A673 (cell line): ENCODE results near the gene DOCK10. TPM values are rescaled to one million over a fixed set of nuclear protein-coding genes. Genes with fewer than 3 reads are reported as not detected.

Source experiments
- BruUV-seq: library from RNA; stranded (reverse); fragments of 400-500 nt; replicated peaks from 2 replicates; lab custom pipeline; 2021; lab: Mats Ljungman, UMichigan
- CTCF ChIA-PET: fragments of 300-600 bp; sonication (Branson Sonifier 250); formaldehyde crosslinking; loops from one replicate; lab custom pipeline; 2022; ENCODE audit warnings: antibody characterized with exemption; lab: Charles Lee
- POLR2A ChIA-PET: fragments of 300-600 bp; sonication (Branson Sonifier 250); formaldehyde crosslinking; loops from one replicate; lab custom pipeline; 2022; ENCODE audit warnings: antibody characterized with exemption; ENCODE audit not compliant: low non-redundant PET; lab: Charles Lee
- DNase-seq: peaks from one replicate; pipeline ENCODE4 v3.0.0-alpha.2; 2015; ENCODE audit warnings: low spot score
- H3K27ac ChIP-seq: fragments of 200-600 bp; sonication (generic); 2 replicates; pipeline ENCODE4 v1.5.1; 2016; ENCODE audit warnings: mixed run types, low read depth, mild to moderate bottlenecking, mixed read lengths, antibody characterized with exemption, low read length; ENCODE audit not compliant: poor library complexity, severe bottlenecking
- H3K27me3 ChIP-seq: fragments of 200-600 bp; sonication (generic); replicated peaks from 2 replicates; pipeline ENCODE4 v1.6.1; 2017; ENCODE audit warnings: mixed run types, low read depth, mild to moderate bottlenecking, mixed read lengths, antibody characterized with exemption, low read length; ENCODE audit not compliant: insufficient read depth, poor library complexity
- H3K36me3 ChIP-seq: fragments of 200-600 bp; sonication (generic); 2 replicates; pipeline ENCODE4 v1.6.1; 2016; ENCODE audit warnings: mixed run types, mild to moderate bottlenecking, mixed read lengths, antibody characterized with exemption, low read length; ENCODE audit not compliant: insufficient read depth, poor library complexity, severe bottlenecking
- H3K4me1 ChIP-seq: fragments of 200-600 bp; sonication (generic); 2 replicates; pipeline ENCODE4 v1.6.1; 2017; ENCODE audit warnings: mixed run types, mild to moderate bottlenecking, mixed read lengths, antibody characterized with exemption, low read length; ENCODE audit not compliant: insufficient read depth, poor library complexity, severe bottlenecking
- H3K4me3 ChIP-seq: fragments of 200-600 bp; sonication (generic); 2 replicates; pipeline ENCODE4 v1.5.1; 2016; ENCODE audit warnings: low read depth, mixed run types, mild to moderate bottlenecking, mixed read lengths, low read length; ENCODE audit not compliant: poor library complexity, severe bottlenecking
- H3K9me3 ChIP-seq: fragments of 200-600 bp; sonication (generic); 2 replicates; pipeline ENCODE4 v1.6.1; 2016; ENCODE audit warnings: mixed run types, low read depth, mild to moderate bottlenecking, mixed read lengths, antibody characterized with exemption, low read length; ENCODE audit not compliant: poor library complexity, severe bottlenecking
- EZH2 ChIP-seq: fragments of 200-600 bp; sonication (generic); IDR thresholded peaks from 2 replicates; pipeline ENCODE4 v1.6.1; 2017; ENCODE audit warnings: borderline replicate concordance, low read depth, mild to moderate bottlenecking, mixed read lengths, antibody characterized with exemption, low read length; ENCODE audit not compliant: poor library complexity, severe bottlenecking
- intact Hi-C: fragments of 100-400 bp; cut with micrococcal nuclease; formaldehyde crosslinking; loops from one replicate; pipeline ENCODE4 v1.10.0; 2022; ENCODE audit not compliant: unreplicated experiment
- total RNA-seq: library from RNA; stranded (reverse); gene quantifications from 2 replicates; pipeline ENCODE4 v1.2.3, GENCODE V29; 2021
- TF ChIP-seq, protein P1 (sequence below): fragments of 300-800, 200-600 bp; sonication (generic); conservative IDR thresholded peaks from 2 replicates; pipeline ENCODE4 v1.5.1; 2017; ENCODE audit warnings: low read depth, mild to moderate bottlenecking, antibody characterized with exemption, low read length, moderate library complexity, mixed read lengths

DOCK10 gene
- total RNA-seq, 1 experiment from 2014 or later = 5.1 TPM

DNA sequence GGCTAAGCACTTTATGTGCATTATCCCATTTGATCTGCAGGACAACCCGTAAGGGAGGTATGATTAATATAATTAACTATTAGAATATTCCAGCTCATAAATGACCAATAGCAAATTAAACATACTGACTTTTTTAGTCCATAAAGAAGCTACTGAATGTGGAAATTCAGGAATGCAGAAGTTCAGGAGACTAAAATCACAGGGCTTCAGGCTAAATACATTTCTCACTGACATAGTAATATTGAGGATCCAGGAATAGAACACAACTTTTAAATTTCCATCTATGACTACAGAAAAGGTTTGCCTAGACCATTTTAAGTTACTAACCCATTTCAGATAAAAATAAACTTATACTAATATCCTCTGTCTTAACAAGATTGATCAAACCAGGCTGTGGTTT lies 228.7 kb downstream of the DOCK10 start:
- intact Hi-C loops = no loop called here
- no peaks in the 10 kb centered on the region for H3K4me1 ChIP-seq
- no TSS peak for BruUV-seq
- no peak for TF ChIP-seq EZH2
- TF ChIP-seq, protein P1, sequence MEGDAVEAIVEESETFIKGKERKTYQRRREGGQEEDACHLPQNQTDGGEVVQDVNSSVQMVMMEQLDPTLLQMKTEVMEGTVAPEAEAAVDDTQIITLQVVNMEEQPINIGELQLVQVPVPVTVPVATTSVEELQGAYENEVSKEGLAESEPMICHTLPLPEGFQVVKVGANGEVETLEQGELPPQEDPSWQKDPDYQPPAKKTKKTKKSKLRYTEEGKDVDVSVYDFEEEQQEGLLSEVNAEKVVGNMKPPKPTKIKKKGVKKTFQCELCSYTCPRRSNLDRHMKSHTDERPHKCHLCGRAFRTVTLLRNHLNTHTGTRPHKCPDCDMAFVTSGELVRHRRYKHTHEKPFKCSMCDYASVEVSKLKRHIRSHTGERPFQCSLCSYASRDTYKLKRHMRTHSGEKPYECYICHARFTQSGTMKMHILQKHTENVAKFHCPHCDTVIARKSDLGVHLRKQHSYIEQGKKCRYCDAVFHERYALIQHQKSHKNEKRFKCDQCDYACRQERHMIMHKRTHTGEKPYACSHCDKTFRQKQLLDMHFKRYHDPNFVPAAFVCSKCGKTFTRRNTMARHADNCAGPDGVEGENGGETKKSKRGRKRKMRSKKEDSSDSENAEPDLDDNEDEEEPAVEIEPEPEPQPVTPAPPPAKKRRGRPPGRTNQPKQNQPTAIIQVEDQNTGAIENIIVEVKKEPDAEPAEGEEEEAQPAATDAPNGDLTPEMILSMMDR = no peak
- POLR2A ChIA-PET = no interaction called here
- H3K36me3 ChIP-seq = no peaks in the 10 kb centered on the region
- no peak overlapping the region for H3K27ac ChIP-seq
- H3K4me3 ChIP-seq = no peak overlapping the region
- CTCF ChIA-PET = interaction anchor here (0.6 kb wide), 1 partner anchor 457 kb away, joined by 4 read pairs; no protein-coding TSS in a partner anchor
- H3K9me3 ChIP-seq = no peaks in the 10 kb centered on the region
- no peak for DNase-seq
- H3K27me3 ChIP-seq = no peaks in the 10 kb centered on the region

DNA sequence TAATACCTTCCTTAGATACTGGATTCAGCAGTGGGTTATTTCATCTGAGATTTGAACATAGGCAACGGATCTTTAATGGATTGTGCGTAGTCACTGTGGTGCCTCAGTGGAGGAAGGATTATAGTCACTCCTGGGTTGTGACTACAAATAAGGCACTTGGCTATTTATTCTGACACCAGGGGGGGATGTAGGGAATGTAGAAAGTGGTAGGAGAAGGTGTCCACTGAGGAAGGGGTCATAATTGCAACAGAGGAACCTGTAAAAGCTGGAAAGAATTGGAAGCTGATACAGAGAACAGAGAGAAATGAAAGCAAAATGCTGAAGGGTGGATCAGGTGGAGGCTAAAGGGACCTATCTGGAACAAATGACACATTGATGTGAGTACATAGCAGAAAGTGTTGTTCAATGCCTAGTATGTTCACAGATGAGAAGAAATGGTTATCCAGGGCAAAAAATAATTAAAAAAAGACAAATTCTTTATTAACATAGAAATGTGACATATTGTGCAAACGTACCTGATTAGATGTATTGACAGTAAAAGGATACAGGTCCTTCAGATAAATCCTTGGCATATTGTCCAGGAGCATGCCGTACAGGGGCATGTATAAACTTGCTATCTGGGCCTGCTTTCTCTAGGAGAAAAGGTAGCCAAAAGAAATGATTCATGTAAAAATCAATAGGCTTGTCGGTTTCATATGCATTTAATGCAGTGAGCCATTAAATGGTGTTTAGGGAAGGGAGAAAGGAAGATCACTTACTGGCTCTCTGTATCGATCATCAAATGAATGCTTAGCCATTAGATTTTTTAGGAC lies 234.9 kb downstream of the DOCK10 start:
- no peak for DNase-seq
- TF ChIP-seq EZH2 = no peak
- TF ChIP-seq, protein P1 = 0 out of 2 replicates have a peak, but pooled peaks have one; percentile 19
- ChIA-PET POLR2A (no interaction called here), CTCF (no interaction called here)
- no peaks in the 10 kb centered on the region for H3K27me3 ChIP-seq
- H3K27ac ChIP-seq = no peak overlapping the region
- H3K36me3 ChIP-seq = no peaks in the 10 kb centered on the region
- BruUV-seq = no TSS peak
- intact Hi-C loops = no loop called here
- no peaks in the 10 kb centered on the region for H3K4me1 ChIP-seq
- H3K9me3 ChIP-seq = no peaks in the 10 kb centered on the region
- H3K4me3 ChIP-seq = no peak overlapping the region

DNA sequence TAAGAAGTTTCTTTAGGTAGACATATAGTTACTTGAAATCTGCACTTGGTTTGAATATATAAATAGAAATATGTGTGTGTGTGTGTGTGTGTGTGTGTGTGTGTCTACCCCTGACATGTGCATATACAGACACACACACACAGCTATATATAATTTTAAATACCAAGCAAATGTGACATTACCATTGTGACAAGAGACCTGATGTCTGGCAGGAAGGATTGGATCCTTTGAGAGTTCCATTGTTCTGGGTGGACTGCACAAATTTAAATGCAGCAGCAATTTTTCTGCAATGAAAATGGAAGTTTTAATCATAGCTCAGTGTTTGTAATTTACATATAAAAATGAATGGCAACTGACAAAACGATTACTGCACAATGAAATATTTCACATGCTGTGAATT lies 238.3 kb downstream of the DOCK10 start:
- Histone ChIP-seq H3K4me3 (no peak overlapping the region), H3K27me3 (no peaks in the 10 kb centered on the region), H3K4me1 (no peaks in the 10 kb centered on the region), H3K36me3 (no peaks in the 10 kb centered on the region), H3K9me3 (no peaks in the 10 kb centered on the region), H3K27ac (no peak overlapping the region)
- intact Hi-C loops = no loop called here
- TF ChIP-seq, protein P1 = no peak
- no peak for TF ChIP-seq EZH2
- BruUV-seq = no TSS peak
- ChIA-PET POLR2A (no interaction called here), CTCF (no interaction called here)
- no peak for DNase-seq
